HepG2 (cell line): Measurements from ENCODE around the gene PRSS27. TPM values are rescaled to one million over a fixed set of nuclear protein-coding genes. Genes with fewer than 3 reads are reported as not detected.

Experiments
- ATAC-seq: fragments of 200-7000 bp; cut with Tn5 transposase; 3 replicates; pipeline ENCODE4 v1.9.1; 2020; ENCODE audit warnings: mild to moderate bottlenecking, moderate library complexity
- BruUV-seq: library from RNA; stranded (reverse); fragments of 400-500 nt; replicated peaks from 2 replicates; lab custom pipeline; 2021; lab: Mats Ljungman, UMichigan
- CTCF ChIA-PET: fragments of 300-600 bp; formaldehyde crosslinking; extraction: SDS; loops from one replicate; lab custom pipeline; 2021; ENCODE audit warnings: low total read pairs, inconsistent platforms, low intra/inter-chr PET ratio; lab: Yijun Ruan, JAX
- POLR2A ChIA-PET: fragments of 350-600 bp; sonication (Branson Sonifier 250); formaldehyde crosslinking; loops from one replicate; lab custom pipeline; 2020; ENCODE audit warnings: antibody characterized with exemption, inconsistent platforms; lab: Yijun Ruan, JAX
- DNase-seq: peaks from one replicate; pipeline ENCODE4 v3.0.0-alpha.2; 2015; ENCODE audit warnings: low spot score
- FAIRE-seq: peaks from 3 replicates; lab custom pipeline; 2011; peaks lifted over from hg19 to GRCh38; lab: Jason Lieb, UNC
- H2AFZ ChIP-seq: one replicate; pipeline ENCODE4 v1.6.1; 2011; ENCODE audit warnings: low read length, inconsistent platforms
- H3K27ac ChIP-seq: fragments of 300-600 bp; 3 replicates; pipeline ENCODE4 v1.8.0; 2011; ENCODE audit warnings: mixed run types, mild to moderate bottlenecking, mixed read lengths, low read length, inconsistent platforms; ENCODE audit not compliant: insufficient read depth; ENCODE audit errors: extremely low read length
- H3K27me3 ChIP-seq, 2 experiments: fragments of 200-600 bp in 1 of 2; 2 replicates in 1 of 2; 3 replicates in 1 of 2; pipeline versions ENCODE4 v1.6.0 to v1.8.0; 2011; ENCODE audit warnings: low read length in 2 of 2, mild to moderate bottlenecking in 2 of 2, moderate library complexity in 2 of 2, inconsistent platforms in 1 of 2; ENCODE audit not compliant: insufficient read depth in 2 of 2, control insufficient read depth in 1 of 2
- H3K36me3 ChIP-seq, 2 experiments: fragments of 200-600 bp in 1 of 2; replicated peaks in 1 of 2; 2 replicates in 1 of 2; 3 replicates in 1 of 2; pipeline versions ENCODE4 v1.5.1 to v1.8.0; 2011; ENCODE audit warnings: low read length in 2 of 2, inconsistent platforms in 1 of 2; ENCODE audit not compliant: insufficient read depth in 2 of 2, control insufficient read depth in 1 of 2
- H3K4me1 ChIP-seq: 2 replicates; pipeline ENCODE4 v1.5.1; 2012; ENCODE audit warnings: low read length, inconsistent platforms; ENCODE audit not compliant: insufficient read depth
- H3K4me2 ChIP-seq: 2 replicates; pipeline ENCODE4 v1.6.0; 2011; ENCODE audit warnings: low read depth, low read length, inconsistent platforms
- H3K4me3 ChIP-seq, 3 experiments: fragments of 200-600 bp in 1 of 3; sonication (generic), shearing (Covaris generic) in 1 of 3; replicated peaks in 1 of 3; 2 replicates each; pipeline ENCODE4 v1.5.1; 2011 to 2016; ENCODE audit warnings: low read length in 3 of 3, inconsistent platforms in 2 of 3, low read depth in 2 of 3, mild to moderate bottlenecking in 2 of 3, control low read depth in 1 of 3, mixed read lengths in 1 of 3; ENCODE audit not compliant: insufficient read depth in 1 of 3
- H3K79me2 ChIP-seq: one replicate; pipeline ENCODE4 v1.6.1; 2011; ENCODE audit warnings: low read length, inconsistent platforms; ENCODE audit not compliant: insufficient read depth
- H3K9ac ChIP-seq: 2 replicates; pipeline ENCODE4 v1.6.0; 2011; ENCODE audit warnings: mild to moderate bottlenecking, low read depth, low read length, inconsistent platforms; ENCODE audit not compliant: insufficient read depth
- H3K9me3 ChIP-seq: 2 replicates; pipeline ENCODE4 v1.5.1; 2012; ENCODE audit warnings: mild to moderate bottlenecking, low read length
- H4K20me1 ChIP-seq: 2 replicates; pipeline ENCODE4 v1.6.0; 2011; ENCODE audit warnings: inconsistent platforms, mild to moderate bottlenecking, low read length, moderate library complexity; ENCODE audit not compliant: insufficient read depth
- FOXO1 ChIP-seq: sonication (generic); formaldehyde crosslinking; IDR thresholded peaks from 2 replicates; pipeline ENCODE4 v1.4.0; 2020; ENCODE audit warnings: missing genetic modification reagents
- HNRNPH1 ChIP-seq: fragments of 200-400 bp; formaldehyde crosslinking; optimal IDR thresholded peaks from 2 replicates; pipeline ENCODE3; 2017; ENCODE audit warnings: mild to moderate bottlenecking, low read depth, low read length
- NFATC3 ChIP-seq: sonication (generic); formaldehyde crosslinking; IDR thresholded peaks from 2 replicates; pipeline ENCODE4 v1.5.1; 2020; ENCODE audit warnings: mild to moderate bottlenecking, missing genetic modification reagents
- PAWR ChIP-seq: sonication (generic); formaldehyde crosslinking; IDR thresholded peaks from 2 replicates; pipeline ENCODE4 v1.4.0; 2020; ENCODE audit warnings: missing genetic modification reagents, mild to moderate bottlenecking, borderline replicate concordance
- SMAD3 ChIP-seq: sonication (generic); formaldehyde crosslinking; IDR thresholded peaks from 2 replicates; pipeline ENCODE4 v1.4.0; 2020; ENCODE audit warnings: missing genetic modification reagents
- ZNF121 ChIP-seq: sonication (generic); formaldehyde crosslinking; IDR thresholded peaks from 2 replicates; pipeline ENCODE4 v1.5.0; 2020; ENCODE audit warnings: mild to moderate bottlenecking, missing genetic modification reagents
- ZNF136 ChIP-seq: sonication (generic); formaldehyde crosslinking; IDR thresholded peaks from 2 replicates; pipeline ENCODE4 v1.8.1; 2022; ENCODE audit warnings: low read depth, mild to moderate bottlenecking, moderate library complexity, missing genetic modification reagents
- ZNF816 ChIP-seq: sonication (generic); formaldehyde crosslinking; IDR thresholded peaks from 2 replicates; pipeline ENCODE4 v1.8.0; 2022; ENCODE audit warnings: missing genetic modification reagents, mild to moderate bottlenecking, borderline replicate concordance
- WGBS: methylation state at CpG from one replicate; pipeline ENCODE4 v1.1.6; 2017; ENCODE audit warnings: low lambda C conversion rate; 5-methylcytosine and 5-hydroxymethylcytosine counted together
- in situ Hi-C: cut with HindIII; loops from 2 replicates; pipeline ENCODE4 v1.10.0; 2017; ENCODE audit warnings: low pct_unique_long_range_greater_than_20kb; ENCODE audit not compliant: extremely low pct_ligation_motif_present
- intact Hi-C: fragments of 100-400 bp; cut with micrococcal nuclease; formaldehyde crosslinking; loops from one replicate; pipeline ENCODE4 v1.10.0; 2022; ENCODE audit not compliant: unreplicated experiment
- polyA plus RNA-seq, 8 experiments: library from polyadenylated mRNA; depleted of rRNA in 3 of 8; stranded (reverse) in 7 of 8; unstranded in 1 of 8; fragments of >200 nt; fragmentation: Illumina TruSeq in 4 of 8; extraction: Trizol in 4 of 8; gene quantifications; 2 replicates each; pipeline versions ENCODE4 v1.2.1 to v1.2.3, GENCODE V29; 2011 to 2016; ENCODE audit warnings: low read depth in 4 of 8, missing spikeins in 1 of 8, mixed read lengths in 1 of 8; ENCODE audit not compliant: insufficient read depth in 1 of 8
- total RNA-seq, 5 experiments: library from RNA; depleted of rRNA; stranded (reverse); fragments of >200 nt; fragmentation: Illumina TruSeq; extraction: Trizol; gene quantifications; 2 replicates each; pipeline ENCODE4 v1.2.3, GENCODE V29; 2016; ENCODE audit warnings: low read depth in 1 of 5

Gene PRSS27
- total and polyA plus RNA-seq, 2 of the 13 experiments (the other 11 are each of a cell fraction or from before 2014, with no cell fraction given): 0.20 to 0.73 TPM

GRCh38 chr16:2736476-2737237, 16.6 kb upstream of the PRSS27 start:
- POLR2A ChIA-PET: interaction anchor here (4.4 kb wide), 1 partner anchor 16 kb away, joined by 43 read pairs; the partner anchor contains the start of gene SRRM2
- DNase-seq (no peak), FAIRE-seq (no peak)

GRCh38 chr16:2734844-2735515, 15.0 kb upstream of the PRSS27 start:
- Histone ChIP-seq H3K4me3 (no peak overlapping the region), H3K27me3 (no peaks in the 10 kb centered on the region; a peak in 2 of 5 replicates), H3K9me3 (no peaks in the 10 kb centered on the region), H2AFZ (no peak overlapping the region), H3K79me2 (no peaks in the 10 kb centered on the region), H3K36me3 (no peaks in the 10 kb centered on the region), H4K20me1 (no peaks in the 10 kb centered on the region), H3K4me1 (peaks cover 58% of the 10 kb centered on the region), H3K4me2 (no peak overlapping the region)
- WGBS: 60% methylated on average over 10 of the region's 10 CpGs
- intact Hi-C loops: no loop called here
- CTCF ChIA-PET: no interaction called here
- in situ Hi-C loops: no loop called here
- DNase-seq (no peak), FAIRE-seq (no peak)
- BruUV-seq: no TSS peak
- POLR2A ChIA-PET: no interaction called here
- TF ChIP-seq ZNF121 (CRISPR knock-in tag) (no peak), NFATC3 (CRISPR knock-in tag) (no peak), HNRNPH1 (no peak), FOXO1 (CRISPR knock-in tag) (no peak), ZNF816 (CRISPR knock-in tag) (no peak)
- TF ChIP-seq, all 625 proteins: peak for 0
- Histone ChIP-seq H3K27ac (no peak overlapping the region), H3K9ac (no peak overlapping the region)
- no peak for ATAC-seq

More at GRCh38 chr16:2736476-2737237, 16.6 kb upstream of the PRSS27 start:
- 70% methylated on average over 8 of the region's 11 CpGs for WGBS
- no peak overlapping the region for H3K27ac ChIP-seq
- intact Hi-C loops (no loop called here), in situ Hi-C loops (no loop called here)
- no peaks in the 10 kb centered on the region for H3K36me3 ChIP-seq
- no peak for ATAC-seq
- H3K27me3 ChIP-seq: no peaks in the 10 kb centered on the region; a peak in 2 of 5 replicates
- CTCF ChIA-PET: no interaction called here
- H3K4me2 ChIP-seq: no peak overlapping the region
- no peak overlapping the region for H3K9ac ChIP-seq
- H2AFZ ChIP-seq: no peak overlapping the region
- no peaks in the 10 kb centered on the region for H3K79me2 ChIP-seq
- H3K4me3 ChIP-seq: no peak overlapping the region
- no peak for TF ChIP-seq PAWR (CRISPR knock-in tag)
- TF ChIP-seq SMAD3 (CRISPR knock-in tag): no peak
- TF ChIP-seq ZNF136 (CRISPR knock-in tag): no peak
- BruUV-seq: no TSS peak
- H4K20me1 ChIP-seq: no peaks in the 10 kb centered on the region
- H3K4me1 ChIP-seq: peaks cover 49% of the 10 kb centered on the region
- H3K9me3 ChIP-seq: no peaks in the 10 kb centered on the region
